KMS-11 (cell line): ENCODE measurements around the gene NSUN7.

Experiments used
- H2AFZ ChIP-seq: fragments of 200-600 bp; sonication (generic); 2 replicates; pipeline ENCODE4 v1.6.1; 2016; ENCODE audit warnings: antibody characterized with exemption, mixed run types, low read depth
- H3K27ac ChIP-seq: fragments of 200-600 bp; sonication (generic); 2 replicates; pipeline ENCODE4 v1.6.1; 2016; ENCODE audit warnings: mild to moderate bottlenecking, mixed run types
- H3K27me3 ChIP-seq: fragments of 200-600 bp; sonication (generic); 2 replicates; pipeline ENCODE4 v1.6.1; 2017; ENCODE audit warnings: mild to moderate bottlenecking, low read depth, mixed run types, moderate library complexity; ENCODE audit not compliant: insufficient read depth
- H3K36me3 ChIP-seq: fragments of 200-600 bp; sonication (generic); 2 replicates; pipeline ENCODE4 v1.6.1; 2017; ENCODE audit warnings: mild to moderate bottlenecking, mixed run types; ENCODE audit not compliant: insufficient read depth
- H3K4me1 ChIP-seq: fragments of 200-600 bp; sonication (generic); 2 replicates; pipeline ENCODE4 v1.6.1; 2016; ENCODE audit warnings: mild to moderate bottlenecking, low read depth, mixed run types; ENCODE audit not compliant: poor library complexity, severe bottlenecking
- H3K4me2 ChIP-seq: fragments of 200-600 bp; sonication (generic); 2 replicates; pipeline ENCODE4 v1.7.0; 2016; ENCODE audit warnings: mild to moderate bottlenecking, mixed run types
- H3K4me3 ChIP-seq: fragments of 200-600 bp; sonication (generic); IDR thresholded peaks from 2 replicates; pipeline ENCODE4 v1.6.1; 2017; ENCODE audit warnings: low read depth, low read length, mixed read lengths; ENCODE audit not compliant: insufficient read depth
- H3K79me2 ChIP-seq: fragments of 200-600 bp; sonication (generic); 2 replicates; pipeline ENCODE4 v1.6.1; 2016; ENCODE audit warnings: low read depth, mixed run types; ENCODE audit not compliant: insufficient read depth
- H3K9ac ChIP-seq: fragments of 200-600 bp; sonication (generic); 2 replicates; pipeline ENCODE4 v1.6.1; 2016; ENCODE audit warnings: mild to moderate bottlenecking, mixed run types
- H4K20me1 ChIP-seq: fragments of 200-600 bp; sonication (generic); 2 replicates; pipeline ENCODE4 v1.6.1; 2016; ENCODE audit warnings: mild to moderate bottlenecking, mixed run types; ENCODE audit not compliant: insufficient read depth
- TF ChIP-seq, protein P1 (sequence below): fragments of 200-600 bp; sonication (generic); conservative IDR thresholded peaks from 2 replicates; pipeline ENCODE4 v1.6.1; 2017; ENCODE audit warnings: low read depth, mild to moderate bottlenecking, antibody characterized with exemption, low read length, moderate library complexity, mixed read lengths

NSUN7 gene

GRCh38 chr4:40720351-40720750, 29.4 kb upstream of the NSUN7 start:
- no peak overlapping the region for H3K9ac ChIP-seq
- TF ChIP-seq, protein P1, sequence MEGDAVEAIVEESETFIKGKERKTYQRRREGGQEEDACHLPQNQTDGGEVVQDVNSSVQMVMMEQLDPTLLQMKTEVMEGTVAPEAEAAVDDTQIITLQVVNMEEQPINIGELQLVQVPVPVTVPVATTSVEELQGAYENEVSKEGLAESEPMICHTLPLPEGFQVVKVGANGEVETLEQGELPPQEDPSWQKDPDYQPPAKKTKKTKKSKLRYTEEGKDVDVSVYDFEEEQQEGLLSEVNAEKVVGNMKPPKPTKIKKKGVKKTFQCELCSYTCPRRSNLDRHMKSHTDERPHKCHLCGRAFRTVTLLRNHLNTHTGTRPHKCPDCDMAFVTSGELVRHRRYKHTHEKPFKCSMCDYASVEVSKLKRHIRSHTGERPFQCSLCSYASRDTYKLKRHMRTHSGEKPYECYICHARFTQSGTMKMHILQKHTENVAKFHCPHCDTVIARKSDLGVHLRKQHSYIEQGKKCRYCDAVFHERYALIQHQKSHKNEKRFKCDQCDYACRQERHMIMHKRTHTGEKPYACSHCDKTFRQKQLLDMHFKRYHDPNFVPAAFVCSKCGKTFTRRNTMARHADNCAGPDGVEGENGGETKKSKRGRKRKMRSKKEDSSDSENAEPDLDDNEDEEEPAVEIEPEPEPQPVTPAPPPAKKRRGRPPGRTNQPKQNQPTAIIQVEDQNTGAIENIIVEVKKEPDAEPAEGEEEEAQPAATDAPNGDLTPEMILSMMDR = no peak
- H3K4me3 ChIP-seq = no peak overlapping the region
- H3K79me2 ChIP-seq = no peaks in the 10 kb centered on the region
- H3K4me2 ChIP-seq = no peak overlapping the region
- H3K36me3 ChIP-seq = no peaks in the 10 kb centered on the region
- peaks cover 20% of the 10 kb centered on the region for H3K4me1 ChIP-seq
- H3K27ac ChIP-seq = no peak overlapping the region
- no peak overlapping the region for H2AFZ ChIP-seq
- H4K20me1 ChIP-seq = no peaks in the 10 kb centered on the region
- H3K27me3 ChIP-seq = no peaks in the 10 kb centered on the region

- Histone ChIP-seq H3K27ac (no peak overlapping the region), H3K4me3 (no peak overlapping the region), H3K4me2 (no peak overlapping the region), H3K79me2 (no peaks in the 10 kb centered on the region), H3K9ac (no peak overlapping the region), H3K4me1 (peaks cover 20% of the 10 kb centered on the region), H4K20me1 (no peaks in the 10 kb centered on the region), H3K27me3 (no peaks in the 10 kb centered on the region), H3K36me3 (no peaks in the 10 kb centered on the region), H2AFZ (no peak overlapping the region)
- TF ChIP-seq, protein P1 = no peak
Observed at GRCh38 chr4:40720916-40721315, 28.8 kb upstream of the NSUN7 start.

- no peak overlapping the region for H2AFZ ChIP-seq
Observed at GRCh38 chr4:40721730-40722171, 28.0 kb upstream of the NSUN7 start.

GRCh38 chr4:40722576-40723161, 27.1 kb upstream of the NSUN7 start:
- TF ChIP-seq, protein P1 = no peak
- no peaks in the 10 kb centered on the region for H4K20me1 ChIP-seq
- no peak overlapping the region for H3K9ac ChIP-seq
- no peak overlapping the region for H2AFZ ChIP-seq
- H3K27me3 ChIP-seq = no peaks in the 10 kb centered on the region
- peaks cover 16% of the 10 kb centered on the region for H3K4me1 ChIP-seq
- no peak overlapping the region for H3K27ac ChIP-seq
- H3K4me2 ChIP-seq = no peak overlapping the region
- no peak overlapping the region for H3K4me3 ChIP-seq
- H3K79me2 ChIP-seq = no peaks in the 10 kb centered on the region
- no peaks in the 10 kb centered on the region for H3K36me3 ChIP-seq

More at GRCh38 chr4:40721730-40722171, 28.0 kb upstream of the NSUN7 start:
- no peak overlapping the region for H3K9ac ChIP-seq
- H3K27me3 ChIP-seq = no peaks in the 10 kb centered on the region
- peaks cover 20% of the 10 kb centered on the region for H3K4me1 ChIP-seq
- H3K4me2 ChIP-seq = no peak overlapping the region
- no peak overlapping the region for H3K4me3 ChIP-seq
- TF ChIP-seq, protein P1 = no peak
- no peaks in the 10 kb centered on the region for H3K79me2 ChIP-seq
- no peaks in the 10 kb centered on the region for H3K36me3 ChIP-seq
- H3K27ac ChIP-seq = no peak overlapping the region
- no peaks in the 10 kb centered on the region for H4K20me1 ChIP-seq
